Type B pancreatic cell (in vitro differentiated cells): ENCODE results near the gene C1orf232. TPM values are rescaled to one million over a fixed set of nuclear protein-coding genes. Genes with fewer than 3 reads are reported as not detected.

Experiments
- DNase-seq: peaks from one replicate; pipeline ENCODE4 v3.0.0; 2021; ENCODE audit warnings: mixed read lengths; ENCODE audit not compliant: unreplicated experiment; ENCODE audit errors: extremely low spot score
- H3K27ac Mint-ChIP-seq: 2 replicates; pipeline ENCODE4 v1.8.0; 2021; ENCODE audit warnings: mild to moderate bottlenecking, mixed read lengths
- H3K27me3 Mint-ChIP-seq: 2 replicates; pipeline ENCODE4 v1.8.0; 2021; ENCODE audit warnings: mixed read lengths
- H3K36me3 Mint-ChIP-seq: 2 replicates; pipeline ENCODE4 v1.8.0; 2021; ENCODE audit warnings: mixed read lengths
- H3K4me1 Mint-ChIP-seq: one replicate; pipeline ENCODE4 v1.8.0; 2021; ENCODE audit warnings: mixed read lengths; ENCODE audit not compliant: unreplicated experiment
- H3K4me3 Mint-ChIP-seq: 2 replicates; pipeline ENCODE4 v1.8.0; 2021; ENCODE audit warnings: mild to moderate bottlenecking, mixed read lengths
- H3K9me3 Mint-ChIP-seq: 2 replicates; pipeline ENCODE4 v1.8.0; 2021; ENCODE audit warnings: mixed read lengths
- CTCF ChIP-seq: fragments of 200-600 bp; sonication (generic); conservative IDR thresholded peaks from 2 replicates; pipeline ENCODE4 v1.5.0; 2021; ENCODE audit warnings: antibody characterized with exemption, mild to moderate bottlenecking
- long read RNA-seq: library from polyadenylated mRNA; unstranded; transcript quantifications from one replicate; pipeline ENCODE4 v2.0.0, GENCODE V29; 2020
- total RNA-seq: library from RNA; stranded (reverse); gene quantifications from 2 replicates; pipeline ENCODE4 v1.2.1, GENCODE V29; 2021; ENCODE audit warnings: low replicate concordance

C1orf232 gene
- total RNA-seq, result 1.0 TPM in 1 of 2 replicates, not detected in the other
- long read RNA-seq, result 0 reads

- no peak for TF ChIP-seq CTCF
- no peak for DNase-seq
- Mint-ChIP-seq H3K4me3 (peak within 1 kb of the TSS; percentile 90), H3K27ac (peak within 1 kb of the TSS; percentile 90), H3K9me3 (no peaks in the 10 kb centered on the region), H3K27me3 (no peaks in the 10 kb centered on the region), H3K4me1 (peaks cover 26% of the 10 kb centered on the region), H3K36me3 (no peaks in the 10 kb centered on the region)
Measured at GRCh38 chr1:26168410-26169197, at the start of gene C1orf232. C1orf232 (minus strand) TSS chr1:26168963; CDS start chr1:26168499, 464 bp downstream.

GRCh38 chr1:26215246-26215645 is 46.5 kb upstream of the C1orf232 start:
- Mint-ChIP-seq H3K4me3 (no peak overlapping the region), H3K36me3 (no peaks in the 10 kb centered on the region), H3K27me3 (no peaks in the 10 kb centered on the region), H3K27ac (no peak overlapping the region), H3K9me3 (no peaks in the 10 kb centered on the region), H3K4me1 (peaks cover 4% of the 10 kb centered on the region)
- no peak for DNase-seq
- no peak for TF ChIP-seq CTCF

- no peak for DNase-seq
- no peaks in the 10 kb centered on the region for H3K27me3 Mint-ChIP-seq
- H3K4me1 Mint-ChIP-seq, result no peaks in the 10 kb centered on the region
- TF ChIP-seq CTCF, result no peak
- no peaks in the 10 kb centered on the region for H3K36me3 Mint-ChIP-seq
- no peaks in the 10 kb centered on the region for H3K9me3 Mint-ChIP-seq
- no peak overlapping the region for H3K4me3 Mint-ChIP-seq
- H3K27ac Mint-ChIP-seq, result no peak overlapping the region
Measured at GRCh38 chr1:26213335-26213905, 44.7 kb upstream of the C1orf232 start.

- DNase-seq, result no peak
- H3K4me3 Mint-ChIP-seq, result no peak overlapping the region
- no peak overlapping the region for H3K27ac Mint-ChIP-seq
- TF ChIP-seq CTCF, result no peak
- H3K36me3 Mint-ChIP-seq, result no peaks in the 10 kb centered on the region
- no peaks in the 10 kb centered on the region for H3K4me1 Mint-ChIP-seq
- no peaks in the 10 kb centered on the region for H3K27me3 Mint-ChIP-seq
- no peaks in the 10 kb centered on the region for H3K9me3 Mint-ChIP-seq
Measured at GRCh38 chr1:26212726-26213125, 44.0 kb upstream of the C1orf232 start.

- TF ChIP-seq CTCF, result no peak
- no peaks in the 10 kb centered on the region for H3K9me3 Mint-ChIP-seq
- H3K4me3 Mint-ChIP-seq, result no peak overlapping the region
- no peaks in the 10 kb centered on the region for H3K4me1 Mint-ChIP-seq
- no peak overlapping the region for H3K27ac Mint-ChIP-seq
- no peaks in the 10 kb centered on the region for H3K27me3 Mint-ChIP-seq
- H3K36me3 Mint-ChIP-seq, result no peaks in the 10 kb centered on the region
- DNase-seq, result no peak
Measured at GRCh38 chr1:26210147-26210870, 41.5 kb upstream of the C1orf232 start.
